HCT116 (cell line): ENCODE data around the gene LAMC2. TPM values are rescaled to one million over a fixed set of nuclear protein-coding genes. Genes with fewer than 3 reads are reported as not detected.
"Not testable (repeated sequence)": the region's sequence is repeated elsewhere in the genome, so short reads cannot be mapped to it uniquely, and the experiment has no call there.

ENCODE experiments used
- ATAC-seq: fragments of 200-7000 bp; cut with Tn5 transposase; 2 replicates; pipeline ENCODE4 v1.9.1; 2020; ENCODE audit warnings: mild to moderate bottlenecking, moderate library complexity
- BruUV-seq: library from RNA; stranded (reverse); fragments of 400-500 nt; replicated peaks from 2 replicates; lab custom pipeline; 2021; lab: Mats Ljungman, UMichigan
- CTCF ChIA-PET: fragments of 300-600 bp; sonication (Branson Sonifier 250); formaldehyde crosslinking; loops from one replicate; lab custom pipeline; 2021; ENCODE audit warnings: antibody characterized with exemption; lab: Charles Lee
- POLR2A ChIA-PET: fragments of 300-600, 350-600 bp; sonication (Branson Sonifier 250); formaldehyde crosslinking; loops from one replicate; lab custom pipeline; 2021; ENCODE audit warnings: antibody characterized with exemption; lab: Charles Lee
- RAD21 ChIA-PET, 2 experiments: fragments of 300-600 bp; sonication (Branson Sonifier 250); formaldehyde crosslinking; loops; one replicate each; lab custom pipeline; 2023; ENCODE audit warnings: low total read pairs in 2 of 2; ENCODE audit not compliant: uncharacterized antibody in 2 of 2, unreplicated experiment in 2 of 2, low non-redundant PET in 1 of 2; lab: Charles Lee
- DNase-seq: peaks from one replicate; pipeline ENCODE4 v3.0.0-alpha.2; 2010; ENCODE audit warnings: low read depth, low spot score
- H2AFZ ChIP-seq: fragments of 200-600 bp; shearing (Covaris generic), sonication (generic); 2 replicates; pipeline ENCODE4 v1.6.1; 2017; ENCODE audit warnings: low read depth, mixed run types, mixed read lengths, antibody characterized with exemption, low read length; ENCODE audit not compliant: poor library complexity, severe bottlenecking
- H3K27ac ChIP-seq: 2 replicates; pipeline ENCODE4 v1.5.1; 2012; ENCODE audit warnings: low read depth, low read length
- H3K27me3 ChIP-seq: fragments of 200-600 bp; sonication (generic); 2 replicates; pipeline ENCODE4 v1.6.1; 2016; ENCODE audit warnings: mixed run types, low read length, mixed read lengths; ENCODE audit not compliant: insufficient read depth
- H3K36me3 ChIP-seq, 2 experiments: fragments of 200-500 bp in 1 of 2; fragments of 200-600 bp in 1 of 2; sonication (Bioruptor generic) in 1 of 2; sonication (generic) in 1 of 2; 2 replicates each; pipeline versions ENCODE4 v1.5.1 to v1.6.1; 2014 to 2016; ENCODE audit warnings: low read length in 2 of 2, inconsistent platforms in 1 of 2, mixed read lengths in 1 of 2, mixed run types in 1 of 2; ENCODE audit not compliant: insufficient read depth in 2 of 2, control insufficient read depth in 1 of 2
- H3K4me1 ChIP-seq, 2 experiments: fragments of 200-600 bp in 1 of 2; sonication (generic) in 1 of 2; 2 replicates each; pipeline versions ENCODE4 v1.5.1 to v1.6.1; 2012 to 2017; ENCODE audit warnings: low read length in 2 of 2, inconsistent platforms in 1 of 2, mild to moderate bottlenecking in 1 of 2, mixed read lengths in 1 of 2, mixed run types in 1 of 2, moderate library complexity in 1 of 2; ENCODE audit not compliant: insufficient read depth in 2 of 2, control insufficient read depth in 1 of 2
- H3K4me2 ChIP-seq: fragments of 200-600 bp; sonication (generic); 2 replicates; pipeline ENCODE4 v1.6.1; 2017; ENCODE audit warnings: mixed run types, low read length, mixed read lengths
- H3K4me3 ChIP-seq, 2 experiments: fragments of 200-600 bp in 1 of 2; sonication (generic) in 1 of 2; replicated peaks in 1 of 2; 2 replicates each; pipeline ENCODE4 v1.5.1; 2011 to 2016; ENCODE audit warnings: low read length in 2 of 2, control low read depth in 1 of 2, low read depth in 1 of 2, mild to moderate bottlenecking in 1 of 2, mixed read lengths in 1 of 2, mixed run types in 1 of 2
- H3K79me2 ChIP-seq: fragments of 200-600 bp; sonication (generic); 2 replicates; pipeline ENCODE4 v1.6.1; 2017; ENCODE audit warnings: mild to moderate bottlenecking, mixed run types, low read length, moderate library complexity, mixed read lengths; ENCODE audit not compliant: insufficient read depth
- H3K9ac ChIP-seq: fragments of 200-600 bp; sonication (generic); 2 replicates; pipeline ENCODE4 v1.6.1; 2016; ENCODE audit warnings: low read length, mixed read lengths
- H3K9me2 ChIP-seq: fragments of 200-600 bp; sonication (generic), shearing (Covaris generic); 2 replicates; pipeline ENCODE4 v1.6.1; 2017; ENCODE audit warnings: mixed run types, mild to moderate bottlenecking, moderate library complexity; ENCODE audit not compliant: insufficient read depth
- H3K9me3 ChIP-seq, 2 experiments: fragments of 200-500 bp in 1 of 2; fragments of 200-600 bp in 1 of 2; sonication (Bioruptor generic) in 1 of 2; sonication (generic) in 1 of 2; 2 replicates each; pipeline ENCODE4 v1.6.1; 2014 to 2017; ENCODE audit warnings: low read length in 2 of 2, mixed read lengths in 2 of 2, inconsistent platforms in 1 of 2, low read depth in 1 of 2, mild to moderate bottlenecking in 1 of 2, mixed run types in 1 of 2, moderate library complexity in 1 of 2; ENCODE audit not compliant: control insufficient read depth in 1 of 2, insufficient read depth in 1 of 2
- H4K20me1 ChIP-seq: fragments of 200-600 bp; sonication (generic), shearing (Covaris generic); 2 replicates; pipeline ENCODE4 v1.6.1; 2017; ENCODE audit warnings: mixed run types, mild to moderate bottlenecking, moderate library complexity; ENCODE audit not compliant: insufficient read depth
- ATF3 ChIP-seq: IDR thresholded peaks from 2 replicates; pipeline ENCODE4 v1.6.1; 2012
- EZH2 ChIP-seq: fragments of 200-600 bp; sonication (generic); IDR thresholded peaks from 2 replicates; pipeline ENCODE4 v1.6.1; 2017; ENCODE audit warnings: antibody characterized with exemption, mixed run types
- FOSL1 ChIP-seq: IDR thresholded peaks from 2 replicates; pipeline ENCODE4 v1.6.1; 2012; ENCODE audit warnings: low read depth
- MAX ChIP-seq: IDR thresholded peaks from 2 replicates; pipeline ENCODE4 v1.6.1; 2012
- POLR2A ChIP-seq: IDR thresholded peaks from 2 replicates; pipeline ENCODE4 v1.7.0; 2011; ENCODE audit warnings: borderline replicate concordance; ENCODE audit not compliant: insufficient read depth, insufficient read length; ENCODE audit errors: extremely low read depth
- RAD21 ChIP-seq: IDR thresholded peaks from 2 replicates; pipeline ENCODE4 v1.6.1; 2012; ENCODE audit warnings: low read depth, mild to moderate bottlenecking
- REST ChIP-seq: IDR thresholded peaks from 2 replicates; pipeline ENCODE4 v1.6.1; 2012; ENCODE audit warnings: low read depth
- SIN3A ChIP-seq: IDR thresholded peaks from 2 replicates; pipeline ENCODE4 v1.6.1; 2012; ENCODE audit warnings: low read depth
- ZNF274 ChIP-seq: fragments of 200-500 bp; sonication (Bioruptor generic); IDR thresholded peaks from 2 replicates; pipeline ENCODE4 v1.6.1; 2014; ENCODE audit warnings: mild to moderate bottlenecking, low read depth, low read length, inconsistent platforms
- intact Hi-C: fragments of 100-400 bp; cut with micrococcal nuclease; formaldehyde crosslinking; loops from 2 replicates; pipeline ENCODE4 v1.10.0; 2022
- total RNA-seq: library from RNA; stranded (reverse); gene quantifications from one replicate; pipeline ENCODE4 v1.2.1, GENCODE V29; 2021; ENCODE audit not compliant: unreplicated experiment

LAMC2 gene
- total RNA-seq, 1 experiment from 2014 or later = 22.2 TPM

- H3K9me2 ChIP-seq, H3K36me3 ChIP-seq, H4K20me1 ChIP-seq, intact Hi-C loops, H3K9ac ChIP-seq, BruUV-seq, H3K27ac ChIP-seq, H3K79me2 ChIP-seq, CTCF ChIA-PET, H3K4me2 ChIP-seq, DNase-seq, H3K9me3 ChIP-seq, POLR2A ChIA-PET, ATAC-seq, H3K4me3 ChIP-seq, H3K27me3 ChIP-seq, H2AFZ ChIP-seq: not testable (repeated sequence)
- H3K4me1 ChIP-seq = peaks cover 0 to 15% of the 10 kb centered on the region in 2 experiments; a peak in 2 of 4 replicates
- RAD21 ChIA-PET = interaction anchor here in 1 of 2 experiments (0.7 kb wide), 1 partner anchor 250 kb away, joined by 4 read pairs; no protein-coding TSS in a partner anchor
Observed at GRCh38 chr1:183273984-183274383, 87.9 kb downstream of the LAMC2 start.

GRCh38 chr1:183274836-183275235, 88.8 kb downstream of the LAMC2 start:
- no peaks in the 10 kb centered on the region for H4K20me1 ChIP-seq
- intact Hi-C loops = no loop called here

More at GRCh38 chr1:183274836-183275235, 88.8 kb downstream of the LAMC2 start:
- Histone ChIP-seq H3K27ac (no peak overlapping the region), H3K79me2 (no peaks in the 10 kb centered on the region), H3K9ac (no peak overlapping the region), H3K27me3 (no peaks in the 10 kb centered on the region), H2AFZ (no peak overlapping the region), H3K4me3 (no peak overlapping the region), H3K9me2 (no peaks in the 10 kb centered on the region), H3K4me2 (no peak overlapping the region), H3K4me1 (peaks cover 0 to 15% of the 10 kb centered on the region in 2 experiments; a peak in 2 of 4 replicates), H3K36me3 (no peaks in the 10 kb centered on the region), H3K9me3 (no peaks in the 10 kb centered on the region)
- no peak for TF ChIP-seq ATF3
- no peak for TF ChIP-seq RAD21
- no peak for TF ChIP-seq EZH2
- TF ChIP-seq ZNF274 = no peak
- TF ChIP-seq POLR2A = no peak
- TF ChIP-seq SIN3A = no peak
- TF ChIP-seq MAX = no peak
- no peak for TF ChIP-seq FOSL1
- TF ChIP-seq REST = no peak
- RAD21 ChIA-PET = interaction anchor here in 1 of 2 experiments (0.6 kb wide), 1 partner anchor 239 kb away, joined by 3 read pairs; no protein-coding TSS in a partner anchor
- POLR2A ChIA-PET = no interaction called here
- CTCF ChIA-PET = no interaction called here
- BruUV-seq = no TSS peak
- ATAC-seq (no peak), DNase-seq (no peak)
